OCI-LY1 (cell line): ENCODE measurements around the gene C9orf40.

Source experiments
- EZH2 ChIP-seq: fragments of 200-600 bp; sonication (generic), shearing (Covaris generic); IDR thresholded peaks from 2 replicates; pipeline ENCODE4 v1.8.0; 2017; ENCODE audit warnings: borderline replicate concordance, mixed run types, mild to moderate bottlenecking, antibody characterized with exemption, low read length, moderate library complexity, mixed read lengths
- TF ChIP-seq, protein P1 (sequence below): fragments of 200-600 bp; sonication (generic), shearing (Covaris generic); IDR thresholded peaks from 2 replicates; pipeline ENCODE4 v1.5.1; 2017; ENCODE audit warnings: mild to moderate bottlenecking, antibody characterized with exemption, low read length, moderate library complexity, mixed read lengths

DNA sequence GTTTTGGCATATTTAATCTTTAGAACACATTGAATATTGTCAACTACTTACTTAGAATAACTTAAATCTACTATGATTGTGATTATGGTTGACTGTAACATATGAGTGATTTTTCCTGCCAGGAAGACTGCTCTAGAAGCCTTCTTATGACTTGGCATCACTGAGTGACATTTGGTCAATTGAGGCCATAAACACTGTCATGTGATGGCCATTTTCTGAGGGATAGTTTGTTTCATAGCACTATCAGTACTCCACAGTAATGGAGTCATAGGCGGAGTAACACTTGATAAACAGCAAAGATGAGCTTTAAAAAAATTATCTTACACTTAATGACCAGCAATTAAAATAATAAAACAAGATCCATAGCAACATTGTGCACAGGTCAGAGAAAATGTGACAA is 31.0 kb downstream of the C9orf40 start:
- TF ChIP-seq, protein P1, sequence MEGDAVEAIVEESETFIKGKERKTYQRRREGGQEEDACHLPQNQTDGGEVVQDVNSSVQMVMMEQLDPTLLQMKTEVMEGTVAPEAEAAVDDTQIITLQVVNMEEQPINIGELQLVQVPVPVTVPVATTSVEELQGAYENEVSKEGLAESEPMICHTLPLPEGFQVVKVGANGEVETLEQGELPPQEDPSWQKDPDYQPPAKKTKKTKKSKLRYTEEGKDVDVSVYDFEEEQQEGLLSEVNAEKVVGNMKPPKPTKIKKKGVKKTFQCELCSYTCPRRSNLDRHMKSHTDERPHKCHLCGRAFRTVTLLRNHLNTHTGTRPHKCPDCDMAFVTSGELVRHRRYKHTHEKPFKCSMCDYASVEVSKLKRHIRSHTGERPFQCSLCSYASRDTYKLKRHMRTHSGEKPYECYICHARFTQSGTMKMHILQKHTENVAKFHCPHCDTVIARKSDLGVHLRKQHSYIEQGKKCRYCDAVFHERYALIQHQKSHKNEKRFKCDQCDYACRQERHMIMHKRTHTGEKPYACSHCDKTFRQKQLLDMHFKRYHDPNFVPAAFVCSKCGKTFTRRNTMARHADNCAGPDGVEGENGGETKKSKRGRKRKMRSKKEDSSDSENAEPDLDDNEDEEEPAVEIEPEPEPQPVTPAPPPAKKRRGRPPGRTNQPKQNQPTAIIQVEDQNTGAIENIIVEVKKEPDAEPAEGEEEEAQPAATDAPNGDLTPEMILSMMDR: no peak
- TF ChIP-seq EZH2: no peak
